Testis (tissue), 2 donors: ENCODE results near the gene TOP3A.

ENCODE experiments used
- CTCF ChIP-seq, 3 experiments: fragments of 450-650 bp in 2 of 3; fragments of 200-600 bp in 1 of 3; sonication (generic) in 1 of 3; IDR thresholded peaks; one replicate each; pipeline ENCODE4 v1.5.1; 2016 to 2019; ENCODE audit warnings: antibody characterized with exemption in 3 of 3, mild to moderate bottlenecking in 2 of 3, moderate library complexity in 1 of 3
- POLR2A ChIP-seq: fragments of 450-650 bp; IDR thresholded peaks from one replicate; pipeline ENCODE4 v1.6.1; 2017; ENCODE audit warnings: antibody characterized with exemption, mild to moderate bottlenecking, moderate library complexity

- TF ChIP-seq CTCF (IDR thresholded peaks at IDR 0.05), result no peak
- TF ChIP-seq POLR2A, result no peak
These were observed 17.1 kb upstream of the TOP3A start for GRCh38 chr17:18331879-18332278.
